AG09319 (cell line): ENCODE measurements around the gene TMEM101.
"Not testable (repeated sequence)": the region's sequence is repeated elsewhere in the genome, so short reads cannot be mapped to it uniquely, and the experiment has no call there.

Experiments
- DNase-seq: peaks from one replicate; pipeline ENCODE4 v3.0.0-alpha.2; 2010; ENCODE audit warnings: low read depth; ENCODE audit errors: extremely low read depth
- CTCF ChIP-seq: IDR thresholded peaks from 2 replicates; pipeline ENCODE4 v1.5.1; 2011; ENCODE audit warnings: low read depth, mild to moderate bottlenecking, inconsistent platforms, low read length, moderate library complexity

The TMEM101 gene

DNA sequence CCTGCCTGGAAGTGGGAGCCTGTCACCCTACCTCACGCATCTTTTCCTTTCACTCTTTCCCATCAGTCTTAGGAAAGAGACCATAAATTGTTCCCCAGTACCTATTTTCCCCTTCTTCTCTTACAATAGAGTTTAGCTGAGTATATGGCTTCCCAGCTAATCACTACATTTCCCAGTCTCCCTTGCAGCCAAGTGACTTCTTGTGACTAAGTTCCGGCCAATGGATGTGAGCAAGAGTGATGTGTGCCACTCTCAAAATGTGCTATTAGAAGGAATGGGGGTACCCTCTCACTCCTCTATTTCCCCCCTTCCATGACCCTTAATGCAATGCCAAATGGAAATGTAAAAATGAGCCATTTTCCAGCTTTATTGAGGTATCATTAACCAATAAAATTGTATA, 52.8 kb downstream of the TMEM101 start:
- DNase-seq = no peak

DNA sequence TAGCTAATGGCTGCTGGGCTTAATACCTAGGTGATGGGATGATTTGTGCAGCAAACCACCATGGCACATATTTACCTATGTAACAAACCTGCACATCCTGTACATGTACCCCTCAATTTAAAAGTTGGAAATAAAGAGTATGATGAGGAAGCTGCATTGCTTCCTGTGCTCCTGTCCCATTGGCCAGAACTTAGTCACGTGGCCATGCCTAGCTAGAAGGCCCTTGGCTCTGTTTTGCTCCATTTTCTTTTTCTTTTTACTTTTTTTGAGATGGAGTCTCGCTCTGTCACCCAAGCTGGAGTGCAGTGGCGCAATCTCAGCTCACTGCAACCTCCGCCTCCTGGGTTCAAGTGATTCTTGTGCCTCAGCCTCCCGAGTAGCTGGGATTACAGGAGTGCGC, 53.5 kb downstream of the TMEM101 start:
- not testable (repeated sequence) for DNase-seq

More for the DNA sequence above, 52.8 kb downstream of the TMEM101 start:
- no peak for TF ChIP-seq CTCF
